COR-L47 (cell line): ENCODE data around the gene FGF19.

Source experiments
- DNase-seq: peaks from one replicate; lab custom pipeline; 2025; lab: John Stamatoyannopoulos, UW

FGF19 gene

GRCh38 chr11:69655479-69656428, 48.1 kb downstream of the FGF19 start:
- DNase-seq, result no peak

DNA sequence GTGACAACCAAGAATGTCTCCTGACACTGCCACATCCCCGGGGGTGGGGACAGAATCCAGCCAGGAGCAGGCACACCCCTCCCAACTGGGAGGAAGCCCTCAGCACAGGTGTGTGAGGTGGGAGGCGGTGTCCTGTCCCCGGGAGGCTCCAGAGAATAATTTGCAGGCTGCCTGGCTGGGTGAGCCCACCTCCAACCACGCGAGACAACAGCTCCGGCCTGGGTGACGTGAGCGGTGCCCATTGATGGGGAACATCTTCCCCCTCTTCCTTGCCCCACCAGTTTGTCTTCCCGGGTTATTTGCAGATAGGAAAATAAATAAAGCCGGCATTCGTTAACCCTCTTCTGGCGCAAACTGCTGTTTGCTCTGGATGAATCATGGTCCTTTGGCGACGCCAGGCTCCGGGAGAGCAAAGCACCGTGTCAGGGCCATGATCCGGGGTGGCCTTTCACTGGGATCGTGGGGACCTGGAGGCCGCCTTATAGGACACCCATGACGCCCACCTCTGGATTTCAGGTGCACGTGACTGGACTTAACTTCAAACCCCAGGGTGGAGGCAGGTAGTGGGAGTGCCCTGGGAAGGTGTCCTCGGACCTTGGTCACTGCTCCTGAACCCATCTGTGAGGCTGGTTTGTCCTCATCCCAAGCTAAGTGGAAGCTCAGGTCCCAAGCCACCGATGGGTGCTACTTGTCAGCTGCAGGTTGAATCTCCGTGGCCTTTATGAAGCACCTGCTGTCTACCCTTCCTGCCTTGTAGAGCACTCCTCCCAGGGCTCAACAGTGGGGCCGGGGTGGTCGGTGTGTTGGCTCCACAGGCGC, 49.0 kb downstream of the FGF19 start:
- DNase-seq, result peak; percentile 50

GRCh38 chr11:69654001-69654659, 49.7 kb downstream of the FGF19 start:
- peak; percentile 50 for DNase-seq

DNA sequence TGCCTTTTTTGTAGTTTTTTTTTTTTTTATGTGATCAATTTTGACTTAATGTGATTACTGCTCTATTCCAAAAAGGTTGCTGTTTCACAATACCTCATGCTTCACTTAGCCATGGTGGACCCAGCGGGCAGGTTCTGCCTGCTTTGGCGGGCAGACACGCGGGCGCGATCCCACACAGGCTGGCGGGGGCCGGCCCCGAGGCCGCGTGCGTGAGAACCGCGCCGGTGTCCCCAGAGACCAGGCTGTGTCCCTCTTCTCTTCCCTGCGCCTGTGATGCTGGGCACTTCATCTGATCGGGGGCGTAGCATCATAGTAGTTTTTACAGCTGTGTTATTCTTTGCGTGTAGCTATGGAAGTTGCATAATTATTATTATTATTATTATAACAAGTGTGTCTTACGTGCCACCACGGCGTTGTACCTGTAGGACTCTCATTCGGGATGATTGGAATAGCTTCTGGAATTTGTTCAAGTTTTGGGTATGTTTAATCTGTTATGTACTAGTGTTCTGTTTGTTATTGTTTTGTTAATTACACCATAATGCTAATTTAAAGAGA, 50.3 kb downstream of the FGF19 start:
- DNase-seq, result no peak

GRCh38 chr11:69652999-69653398, 50.8 kb downstream of the FGF19 start:
- no peak for DNase-seq

DNA sequence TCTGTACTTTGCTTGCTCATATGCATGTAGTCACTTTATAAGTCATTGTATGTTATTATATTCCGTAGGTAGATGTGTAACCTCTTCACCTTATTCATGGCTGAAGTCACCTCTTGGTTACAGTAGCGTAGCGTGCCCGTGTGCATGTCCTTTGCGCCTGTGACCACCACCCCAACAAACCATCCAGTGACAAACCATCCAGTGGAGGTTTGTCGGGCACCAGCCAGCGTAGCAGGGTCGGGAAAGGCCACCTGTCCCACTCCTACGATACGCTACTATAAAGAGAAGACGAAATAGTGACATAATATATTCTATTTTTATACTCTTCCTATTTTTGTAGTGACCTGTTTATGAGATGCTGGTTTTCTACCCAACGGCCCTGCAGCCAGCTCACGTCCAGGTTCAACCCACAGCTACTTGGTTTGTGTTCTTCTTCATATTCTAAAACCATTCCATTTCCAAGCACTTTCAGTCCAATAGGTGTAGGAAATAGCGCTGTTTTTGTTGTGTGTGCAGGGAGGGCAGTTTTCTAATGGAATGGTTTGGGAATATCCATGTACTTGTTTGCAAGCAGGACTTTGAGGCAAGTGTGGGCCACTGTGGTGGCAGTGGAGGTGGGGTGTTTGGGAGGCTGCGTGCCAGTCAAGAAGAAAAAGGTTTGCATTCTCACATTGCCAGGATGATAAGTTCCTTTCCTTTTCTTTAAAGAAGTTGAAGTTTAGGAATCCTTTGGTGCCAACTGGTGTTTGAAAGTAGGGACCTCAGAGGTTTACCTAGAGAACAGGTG, 51.8 kb downstream of the FGF19 start:
- DNase-seq, result no peak

DNA sequence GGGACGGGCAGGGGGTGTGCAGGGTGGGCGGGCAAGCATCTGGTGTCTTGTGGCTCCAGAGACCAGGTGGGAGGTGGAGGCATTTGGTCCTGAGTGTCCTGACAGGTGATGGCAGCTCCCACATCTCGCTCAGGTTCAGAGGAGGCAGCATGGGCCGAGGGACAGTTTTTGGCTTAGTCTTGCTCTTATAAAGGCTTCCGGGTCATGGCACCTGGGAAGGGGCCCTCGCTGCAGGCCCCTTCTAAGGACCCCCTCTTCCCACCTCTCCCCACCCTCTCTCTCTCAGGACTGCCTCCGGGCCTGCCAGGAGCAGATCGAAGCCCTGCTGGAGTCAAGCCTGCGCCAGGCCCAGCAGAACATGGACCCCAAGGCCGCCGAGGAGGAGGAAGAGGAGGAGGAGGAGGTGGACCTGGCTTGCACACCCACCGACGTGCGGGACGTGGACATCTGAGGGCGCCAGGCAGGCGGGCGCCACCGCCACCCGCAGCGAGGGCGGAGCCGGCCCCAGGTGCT, 52.9 kb downstream of the FGF19 start:
- no peak for DNase-seq

DNA sequence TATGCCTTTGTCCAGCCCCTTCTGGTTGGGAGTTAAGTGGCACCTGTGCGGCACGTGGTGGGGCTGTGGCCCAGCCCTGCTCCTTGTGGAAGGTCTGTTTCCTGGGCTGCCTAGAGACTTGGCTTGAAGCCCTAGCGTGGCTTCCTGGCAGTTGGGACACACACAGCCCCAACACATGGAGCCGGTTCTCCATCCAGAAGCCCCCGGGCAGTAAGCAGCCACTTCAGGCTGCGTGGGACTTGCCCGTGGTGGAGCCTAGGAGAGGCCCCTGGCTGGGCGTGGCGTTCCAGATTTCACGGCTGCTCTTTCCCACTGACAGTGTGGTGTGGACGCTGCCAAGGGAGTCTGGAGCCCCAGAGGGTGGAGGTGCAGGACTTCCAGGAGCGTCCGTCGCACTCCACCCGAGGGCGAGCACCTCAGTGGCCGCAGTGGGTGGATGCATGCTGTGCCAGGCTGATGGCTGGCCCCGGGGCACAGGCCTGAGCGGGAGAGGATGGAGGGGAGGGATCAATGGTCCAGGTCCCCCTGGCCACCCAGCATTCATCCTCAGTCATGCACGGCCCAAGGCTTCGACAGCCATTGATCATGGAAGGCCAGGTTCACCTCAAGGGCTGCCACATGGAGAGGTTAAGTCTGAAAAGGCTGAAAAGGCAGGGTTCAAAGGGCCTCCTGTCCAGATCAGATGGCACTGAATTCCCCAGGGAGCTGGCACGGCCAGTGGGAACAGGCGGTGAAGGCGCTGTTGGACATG, 53.6 kb downstream of the FGF19 start:
- DNase-seq, result no peak

GRCh38 chr11:69649576-69649900, 54.3 kb downstream of the FGF19 start:
- DNase-seq, result no peak

GRCh38 chr11:69648679-69649575, 54.9 kb downstream of the FGF19 start:
- DNase-seq, result no peak
